GM18511 (cell line): ENCODE measurements around the gene CATSPER4.
"Not testable (repeated sequence)": the region's sequence is repeated elsewhere in the genome, so short reads cannot be mapped to it uniquely, and the experiment has no call there.

Experiments used
- ATAC-seq: cut with Tn5 transposase; IDR thresholded peaks from one replicate; pipeline ENCODE4 v1.9.1; 2021; ENCODE audit warnings: mild to moderate bottlenecking, moderate library complexity; ENCODE audit not compliant: unreplicated experiment

The CATSPER4 gene

GRCh38 chr1:26189331-26189730 lies 1.1 kb upstream of the CATSPER4 start:
- ATAC-seq, result no peak

- ATAC-seq, result no peak
Measured at GRCh38 chr1:26189751-26190275, 589 bp upstream of the CATSPER4 start.

GRCh38 chr1:26191739-26192138 lies 1.3 kb downstream of the CATSPER4 start:
- no peak for ATAC-seq

GRCh38 chr1:26195805-26196204 lies 5.4 kb downstream of the CATSPER4 start:
- no peak for ATAC-seq

- ATAC-seq, result no peak
Measured at GRCh38 chr1:26197301-26197700, 6.9 kb downstream of the CATSPER4 start.

- ATAC-seq, result no peak
Measured at GRCh38 chr1:26197813-26198212, 7.4 kb downstream of the CATSPER4 start.

GRCh38 chr1:26200413-26200812 lies 10.0 kb downstream of the CATSPER4 start:
- ATAC-seq, result no peak

GRCh38 chr1:26203642-26204318 lies 13.4 kb downstream of the CATSPER4 start:
- ATAC-seq, result no peak

- no peak for ATAC-seq
Measured at GRCh38 chr1:26210147-26210870, 19.9 kb downstream of the CATSPER4 start.

GRCh38 chr1:26212726-26213125 lies 22.3 kb downstream of the CATSPER4 start:
- no peak for ATAC-seq

GRCh38 chr1:26213335-26213905 lies 23.0 kb downstream of the CATSPER4 start:
- no peak for ATAC-seq

- ATAC-seq, result no peak
Measured at GRCh38 chr1:26215246-26215645, 24.8 kb downstream of the CATSPER4 start.

- no peak for ATAC-seq
Measured at GRCh38 chr1:26218906-26219494, 28.6 kb downstream of the CATSPER4 start.

GRCh38 chr1:26220199-26220912 lies 30.0 kb downstream of the CATSPER4 start:
- no peak for ATAC-seq

GRCh38 chr1:26221094-26221493 lies 30.7 kb downstream of the CATSPER4 start:
- ATAC-seq, result no peak

GRCh38 chr1:26224606-26225005 lies 34.2 kb downstream of the CATSPER4 start:
- no peak for ATAC-seq

GRCh38 chr1:26225033-26225831 lies 34.8 kb downstream of the CATSPER4 start:
- ATAC-seq, result no peak

- not testable (repeated sequence) for ATAC-seq
Measured at GRCh38 chr1:26230682-26231081, 40.3 kb downstream of the CATSPER4 start.

- peak; percentile 91 for ATAC-seq
Measured at GRCh38 chr1:26233903-26234643, 43.7 kb downstream of the CATSPER4 start, which contains the start of gene CEP85. TSS of gene CEP85 (plus strand) at chr1:26234200. CDS start at chr1:26239784, 5,584 bp downstream.
